AG20443 (cell line): ENCODE results near the gene CD99.
A peak's percentile ranks its signal among the peaks of the same experiment; 100 is the strongest.
"Not testable (repeated sequence)": the region's sequence is repeated elsewhere in the genome, so short reads cannot be mapped to it uniquely, and the experiment has no call there.

Experiments
- DNase-seq: peaks from one replicate; pipeline ENCODE4 v3.0.0; 2012; ENCODE audit warnings: low spot score, mixed read lengths

Gene CD99

GRCh38 chrX:2727264-2727663, 36.2 kb downstream of the CD99 start:
- DNase-seq = not testable (repeated sequence)

- DNase-seq = no peak
Observed at GRCh38 chrX:2732076-2732475, 41.0 kb downstream of the CD99 start.

GRCh38 chrX:2732649-2733048, 41.6 kb downstream of the CD99 start:
- DNase-seq = no peak

- no peak for DNase-seq
Observed at GRCh38 chrX:2733286-2733685, 42.2 kb downstream of the CD99 start.

- DNase-seq = no peak
Observed at GRCh38 chrX:2735270-2735669, 44.2 kb downstream of the CD99 start.

GRCh38 chrX:2740672-2741071, 49.6 kb downstream of the CD99 start:
- no peak for DNase-seq

- DNase-seq = no peak
Observed at GRCh38 chrX:2741386-2741785, 50.3 kb downstream of the CD99 start.

- DNase-seq = not testable (repeated sequence)
Observed at GRCh38 chrX:2746250-2746649, 55.2 kb downstream of the CD99 start.

GRCh38 chrX:2748171-2748814, 57.2 kb downstream of the CD99 start:
- no peak for DNase-seq

- no peak for DNase-seq
Observed at GRCh38 chrX:2748815-2749188, 57.7 kb downstream of the CD99 start.

- DNase-seq = no peak
Observed at GRCh38 chrX:2751291-2751690, 60.2 kb downstream of the CD99 start.

- DNase-seq = peak; percentile 61
Observed at GRCh38 chrX:2751874-2752300, 60.8 kb downstream of the CD99 start, which contains the start of gene XG. Gene XG (plus strand): TSS chrX:2752040. CDS start chrX:2752275, 235 bp downstream.

GRCh38 chrX:2752441-2752840, 61.3 kb downstream of the CD99 start:
- not testable (repeated sequence) for DNase-seq

GRCh38 chrX:2755163-2755715, 64.1 kb downstream of the CD99 start:
- not testable (repeated sequence) for DNase-seq

- no peak for DNase-seq
Observed at GRCh38 chrX:2756548-2756947, 65.5 kb downstream of the CD99 start.

- no peak for DNase-seq
Observed at GRCh38 chrX:2761246-2761645, 70.2 kb downstream of the CD99 start.

GRCh38 chrX:2762671-2763070, 71.6 kb downstream of the CD99 start:
- DNase-seq = not testable (repeated sequence)

- DNase-seq = not testable (repeated sequence)
Observed at GRCh38 chrX:2764766-2765548, 73.9 kb downstream of the CD99 start.

- no peak for DNase-seq
Observed at GRCh38 chrX:2765549-2765830, 74.4 kb downstream of the CD99 start.

- DNase-seq = peak; percentile 34
Observed at GRCh38 chrX:2766906-2767305, 75.8 kb downstream of the CD99 start.

- DNase-seq = peak; percentile 90
Observed at GRCh38 chrX:2767631-2768455, 76.7 kb downstream of the CD99 start.

GRCh38 chrX:2769615-2770014, 78.5 kb downstream of the CD99 start:
- no peak for DNase-seq
